Measurements from ENCODE around the gene FGFR2. TPM values are rescaled to one million over a fixed set of nuclear protein-coding genes. Genes with fewer than 3 reads are reported as not detected.

FGFR2 gene
- total RNA-seq, 2 donors from 2014 or later: 49.7 to 78.5 TPM

DNA sequence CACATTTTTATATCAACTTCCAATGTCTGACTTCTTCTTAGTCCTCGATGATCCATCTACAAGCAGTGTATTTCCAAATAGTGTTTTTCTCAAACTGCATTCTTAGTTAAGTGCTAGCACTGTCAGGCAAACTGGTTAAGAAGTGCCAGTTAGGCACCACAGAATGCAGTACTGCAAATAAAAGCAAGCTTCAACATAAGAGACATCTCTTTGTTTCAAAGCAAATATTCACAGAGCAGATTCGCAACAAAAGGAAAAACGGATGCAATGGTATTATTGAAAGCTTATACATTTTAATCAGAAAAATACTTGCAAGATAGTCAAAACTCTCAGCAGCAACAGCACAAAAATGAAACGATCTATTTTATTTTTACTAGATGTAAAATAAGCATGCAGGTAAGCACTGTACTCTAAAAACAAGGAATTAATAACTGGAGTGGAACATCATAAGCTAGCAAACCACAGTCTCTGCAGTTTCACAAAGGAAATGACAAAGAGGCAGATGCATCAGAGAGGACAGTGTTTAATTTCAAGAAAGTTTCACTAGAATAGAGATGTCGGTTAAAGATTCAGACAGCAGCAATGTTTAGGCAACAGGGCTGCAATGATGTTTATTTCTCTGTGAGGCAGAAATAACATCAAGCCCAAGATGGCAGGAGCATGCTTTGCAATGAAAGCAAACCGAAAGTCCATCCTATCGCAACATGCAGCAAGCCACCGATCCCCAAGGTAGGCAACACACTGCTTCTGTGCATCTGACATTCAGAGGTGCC is 82.0 kb downstream of the FGFR2 start:
- H3K9me3 ChIP-seq: no peaks in the 10 kb centered on the region
- no peak overlapping the region for H3K27ac ChIP-seq
- TF ChIP-seq, protein P1, sequence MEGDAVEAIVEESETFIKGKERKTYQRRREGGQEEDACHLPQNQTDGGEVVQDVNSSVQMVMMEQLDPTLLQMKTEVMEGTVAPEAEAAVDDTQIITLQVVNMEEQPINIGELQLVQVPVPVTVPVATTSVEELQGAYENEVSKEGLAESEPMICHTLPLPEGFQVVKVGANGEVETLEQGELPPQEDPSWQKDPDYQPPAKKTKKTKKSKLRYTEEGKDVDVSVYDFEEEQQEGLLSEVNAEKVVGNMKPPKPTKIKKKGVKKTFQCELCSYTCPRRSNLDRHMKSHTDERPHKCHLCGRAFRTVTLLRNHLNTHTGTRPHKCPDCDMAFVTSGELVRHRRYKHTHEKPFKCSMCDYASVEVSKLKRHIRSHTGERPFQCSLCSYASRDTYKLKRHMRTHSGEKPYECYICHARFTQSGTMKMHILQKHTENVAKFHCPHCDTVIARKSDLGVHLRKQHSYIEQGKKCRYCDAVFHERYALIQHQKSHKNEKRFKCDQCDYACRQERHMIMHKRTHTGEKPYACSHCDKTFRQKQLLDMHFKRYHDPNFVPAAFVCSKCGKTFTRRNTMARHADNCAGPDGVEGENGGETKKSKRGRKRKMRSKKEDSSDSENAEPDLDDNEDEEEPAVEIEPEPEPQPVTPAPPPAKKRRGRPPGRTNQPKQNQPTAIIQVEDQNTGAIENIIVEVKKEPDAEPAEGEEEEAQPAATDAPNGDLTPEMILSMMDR (IDR thresholded peaks at IDR 0.05): no peak
- TF ChIP-seq POLR2A (IDR thresholded peaks at IDR 0.05) (no peak), POLR2AphosphoS5 (IDR thresholded peaks at IDR 0.05) (no peak)
- H3K27me3 ChIP-seq (replicated peaks; ENCODE audit: insufficient read depth): no peaks in the 10 kb centered on the region
- intact Hi-C loops (cut with DNase I): no loop called here
- no peaks in the 10 kb centered on the region for H3K4me1 ChIP-seq (replicated peaks)
- H3K36me3 ChIP-seq: no peaks in the 10 kb centered on the region
- 56% methylated on average over 8 of the region's 8 CpGs for WGBS
- DNase-seq (ENCODE audit: low spot score): no peak
- H3K4me3 ChIP-seq: no peak overlapping the region

DNA sequence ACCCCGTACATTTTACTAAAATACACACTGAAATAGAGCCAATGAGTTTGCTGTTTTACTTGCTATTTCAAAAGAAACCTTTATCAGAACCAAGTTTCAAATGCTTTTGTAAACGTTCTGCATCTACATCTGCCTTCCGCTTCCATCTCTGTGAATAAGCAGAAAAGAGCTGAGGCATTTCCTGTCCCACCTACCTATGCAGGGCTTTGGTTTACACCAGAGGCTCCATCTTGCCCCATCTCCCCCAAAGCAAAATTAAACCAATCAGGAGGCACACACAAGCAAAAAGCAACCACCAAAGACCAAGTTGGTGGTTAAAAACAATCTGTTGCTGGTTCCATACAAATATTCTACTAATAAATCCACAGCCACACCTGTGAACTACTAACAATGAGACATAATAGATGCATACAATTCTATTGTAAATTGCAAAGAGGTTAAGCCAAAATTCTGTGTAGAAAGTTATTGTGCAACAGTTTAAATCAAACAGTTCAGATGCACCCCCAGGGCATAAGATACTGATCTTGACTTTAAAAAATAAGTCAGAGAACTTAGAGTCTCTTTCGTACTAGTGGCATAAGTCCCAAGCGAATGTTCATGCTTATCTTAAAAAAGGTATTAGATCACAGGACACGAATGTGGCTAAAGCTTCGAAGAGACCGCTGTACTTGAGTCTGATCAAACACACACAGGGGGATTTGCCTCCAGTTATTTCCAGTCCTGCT is 83.9 kb downstream of the FGFR2 start:
- H3K9me3 ChIP-seq: no peaks in the 10 kb centered on the region
- intact Hi-C loops (cut with DNase I): no loop called here
- H3K27ac ChIP-seq: peak overlapping the region in 1 of 2 donors; percentile 5
- no peaks in the 10 kb centered on the region for H3K27me3 ChIP-seq (replicated peaks; ENCODE audit: insufficient read depth)
- H3K4me1 ChIP-seq (replicated peaks): no peaks in the 10 kb centered on the region
- TF ChIP-seq, protein P1 (IDR thresholded peaks at IDR 0.05): no peak
- TF ChIP-seq POLR2AphosphoS5 (IDR thresholded peaks at IDR 0.05) (no peak), POLR2A (IDR thresholded peaks at IDR 0.05) (no peak)
- no peaks in the 10 kb centered on the region for H3K36me3 ChIP-seq
- WGBS: 45% methylated on average over 8 of the region's 8 CpGs
- no peak overlapping the region for H3K4me3 ChIP-seq
- no peak for DNase-seq (ENCODE audit: low spot score)

DNA sequence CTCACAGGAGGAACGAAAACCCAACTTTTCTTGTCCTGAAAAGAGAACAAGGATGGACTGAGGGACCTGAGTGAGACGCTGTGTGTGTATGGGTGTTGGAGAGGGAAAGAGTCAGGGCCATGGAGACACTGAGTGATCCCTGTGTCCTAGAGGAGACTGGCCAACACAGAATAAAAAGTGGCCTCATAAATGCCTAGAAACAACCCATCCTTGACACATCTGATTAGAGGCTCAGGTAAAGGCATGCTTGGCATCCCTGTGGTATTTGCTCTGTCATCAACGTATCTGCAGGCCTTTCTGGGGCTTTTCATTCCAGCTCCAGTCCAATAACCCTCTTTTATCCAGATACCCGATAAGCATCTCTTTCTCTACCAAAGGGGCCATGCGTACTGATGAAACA is 86.3 kb downstream of the FGFR2 start:
- TF ChIP-seq POLR2A (IDR thresholded peaks at IDR 0.05) (no peak), POLR2AphosphoS5 (IDR thresholded peaks at IDR 0.05) (no peak)
- TF ChIP-seq, protein P1 (IDR thresholded peaks at IDR 0.05): no peak
- DNase-seq (ENCODE audit: low spot score): no peak
- H3K27ac ChIP-seq: no peak overlapping the region

GRCh38 chr10:121511460-121511859 is 86.8 kb downstream of the FGFR2 start:
- H3K27me3 ChIP-seq (replicated peaks; ENCODE audit: insufficient read depth): no peaks in the 10 kb centered on the region
- H3K27ac ChIP-seq: no peak overlapping the region
- H3K4me1 ChIP-seq (replicated peaks): no peaks in the 10 kb centered on the region
- H3K36me3 ChIP-seq: no peaks in the 10 kb centered on the region
- H3K9me3 ChIP-seq: no peaks in the 10 kb centered on the region
- TF ChIP-seq POLR2AphosphoS5 (IDR thresholded peaks at IDR 0.05) (no peak), POLR2A (IDR thresholded peaks at IDR 0.05) (no peak)
- TF ChIP-seq, protein P1 (IDR thresholded peaks at IDR 0.05): no peak
- no peak overlapping the region for H3K4me3 ChIP-seq
- DNase-seq (ENCODE audit: low spot score): no peak
- 75% methylated on average over 4 of the region's 4 CpGs for WGBS
- intact Hi-C loops (cut with DNase I): no loop called here

More for the DNA sequence above, 86.3 kb downstream of the FGFR2 start:
- no peaks in the 10 kb centered on the region for H3K27me3 ChIP-seq (replicated peaks; ENCODE audit: insufficient read depth)
- H3K9me3 ChIP-seq: no peaks in the 10 kb centered on the region
- no peaks in the 10 kb centered on the region for H3K4me1 ChIP-seq (replicated peaks)
- no peak overlapping the region for H3K4me3 ChIP-seq
- no peaks in the 10 kb centered on the region for H3K36me3 ChIP-seq
- intact Hi-C loops (cut with DNase I): no loop called here
- WGBS: 45% methylated on average over 5 of the region's 5 CpGs
